ENCODE measurements around the gene ZC3H18.

The ZC3H18 gene

GRCh38 chr16:88623858-88624257 lies 53.7 kb downstream of the ZC3H18 start:
- no peak for DNase-seq (ENCODE audit: low read depth in 3 of 3)

- DNase-seq (ENCODE audit: low read depth in 3 of 3) = no peak
Measured at GRCh38 chr16:88624481-88624880, 54.3 kb downstream of the ZC3H18 start.

- no peak for DNase-seq (ENCODE audit: low read depth in 3 of 3)
Measured at GRCh38 chr16:88624977-88625576, 54.9 kb downstream of the ZC3H18 start.

GRCh38 chr16:88626646-88627045 lies 56.4 kb downstream of the ZC3H18 start:
- DNase-seq (ENCODE audit: low read depth in 3 of 3) = no peak

GRCh38 chr16:88627531-88628411 lies 57.6 kb downstream of the ZC3H18 start:
- no peak for DNase-seq (ENCODE audit: low read depth in 3 of 3)

- DNase-seq (ENCODE audit: low read depth in 3 of 3) = no peak
Measured at GRCh38 chr16:88628512-88628974, 58.3 kb downstream of the ZC3H18 start.

- DNase-seq (ENCODE audit: low read depth in 3 of 3) = no peak
Measured at GRCh38 chr16:88629835-88630234, 59.6 kb downstream of the ZC3H18 start.

- DNase-seq (ENCODE audit: low read depth in 3 of 3) = no peak
Measured at GRCh38 chr16:88630433-88630832, 60.2 kb downstream of the ZC3H18 start.

- no peak for DNase-seq (ENCODE audit: low read depth in 3 of 3)
Measured at GRCh38 chr16:88630941-88631340, 60.7 kb downstream of the ZC3H18 start.

- DNase-seq (ENCODE audit: low read depth in 3 of 3) = no peak
Measured at GRCh38 chr16:88631384-88631783, 61.2 kb downstream of the ZC3H18 start.

- no peak for DNase-seq (ENCODE audit: low read depth in 3 of 3)
Measured at GRCh38 chr16:88631920-88632586, 61.9 kb downstream of the ZC3H18 start.

- DNase-seq (ENCODE audit: low read depth in 3 of 3) = no peak
Measured at GRCh38 chr16:88632587-88632930, 62.4 kb downstream of the ZC3H18 start.

- DNase-seq (ENCODE audit: low read depth in 3 of 3) = peak; percentile 26 to 31 (median 28)
Measured at GRCh38 chr16:88633684-88634140, 63.5 kb downstream of the ZC3H18 start.

GRCh38 chr16:88634141-88634993 lies 64.2 kb downstream of the ZC3H18 start:
- peak in 1 of 3 experiments; percentile 26 for DNase-seq (ENCODE audit: low read depth in 3 of 3)

GRCh38 chr16:88634994-88635670 lies 64.9 kb downstream of the ZC3H18 start:
- DNase-seq (ENCODE audit: low read depth in 3 of 3) = no peak

GRCh38 chr16:88635671-88636319 lies 65.6 kb downstream of the ZC3H18 start:
- DNase-seq (ENCODE audit: low read depth in 3 of 3) = no peak

GRCh38 chr16:88636488-88637265 lies 66.5 kb downstream of the ZC3H18 start:
- DNase-seq (ENCODE audit: low read depth in 3 of 3) = no peak

- no peak for DNase-seq (ENCODE audit: low read depth in 3 of 3)
Measured at GRCh38 chr16:88638323-88639230, 68.4 kb downstream of the ZC3H18 start, which contains the start of gene IL17C. IL17C (plus strand) TSS chr16:88638572; CDS start chr16:88638642, 70 bp downstream.
